GM10266 (cell line): ENCODE results near the gene CUL4B.
A peak's percentile ranks its signal among the peaks of the same experiment; 100 is the strongest.
"Not testable (repeated sequence)": the region's sequence is repeated elsewhere in the genome, so short reads cannot be mapped to it uniquely, and the experiment has no call there.

Source experiments
- DNase-seq: peaks from one replicate; pipeline ENCODE4 v3.0.0; 2012; ENCODE audit errors: extremely low spot score
- TF ChIP-seq, protein P1 (sequence below): IDR thresholded peaks from 2 replicates; pipeline ENCODE4 v1.5.1; 2012; ENCODE audit warnings: mild to moderate bottlenecking, low read depth; ENCODE audit not compliant: control insufficient read depth, insufficient read depth; ENCODE audit errors: missing control alignments

The CUL4B gene

DNA sequence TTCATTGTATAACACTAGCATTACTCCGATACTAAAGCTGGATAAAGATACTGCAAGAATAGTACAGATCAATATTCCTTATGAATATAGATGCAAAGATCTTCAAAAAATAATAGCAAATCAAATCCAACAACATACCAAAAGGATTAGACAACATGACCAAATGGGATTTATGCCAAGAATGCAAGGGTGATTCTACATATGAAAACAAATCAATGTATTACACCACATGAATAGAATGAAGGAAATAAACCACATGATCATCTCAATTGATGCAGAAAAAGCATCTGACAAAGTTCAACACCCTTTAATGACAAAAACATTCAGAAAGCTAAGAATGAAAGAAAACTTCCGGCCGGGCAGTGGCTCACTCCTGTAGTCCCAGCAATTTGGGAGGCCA lies 42.8 kb downstream of the CUL4B start:
- DNase-seq = no peak
- TF ChIP-seq, protein P1, sequence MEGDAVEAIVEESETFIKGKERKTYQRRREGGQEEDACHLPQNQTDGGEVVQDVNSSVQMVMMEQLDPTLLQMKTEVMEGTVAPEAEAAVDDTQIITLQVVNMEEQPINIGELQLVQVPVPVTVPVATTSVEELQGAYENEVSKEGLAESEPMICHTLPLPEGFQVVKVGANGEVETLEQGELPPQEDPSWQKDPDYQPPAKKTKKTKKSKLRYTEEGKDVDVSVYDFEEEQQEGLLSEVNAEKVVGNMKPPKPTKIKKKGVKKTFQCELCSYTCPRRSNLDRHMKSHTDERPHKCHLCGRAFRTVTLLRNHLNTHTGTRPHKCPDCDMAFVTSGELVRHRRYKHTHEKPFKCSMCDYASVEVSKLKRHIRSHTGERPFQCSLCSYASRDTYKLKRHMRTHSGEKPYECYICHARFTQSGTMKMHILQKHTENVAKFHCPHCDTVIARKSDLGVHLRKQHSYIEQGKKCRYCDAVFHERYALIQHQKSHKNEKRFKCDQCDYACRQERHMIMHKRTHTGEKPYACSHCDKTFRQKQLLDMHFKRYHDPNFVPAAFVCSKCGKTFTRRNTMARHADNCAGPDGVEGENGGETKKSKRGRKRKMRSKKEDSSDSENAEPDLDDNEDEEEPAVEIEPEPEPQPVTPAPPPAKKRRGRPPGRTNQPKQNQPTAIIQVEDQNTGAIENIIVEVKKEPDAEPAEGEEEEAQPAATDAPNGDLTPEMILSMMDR = no peak

DNA sequence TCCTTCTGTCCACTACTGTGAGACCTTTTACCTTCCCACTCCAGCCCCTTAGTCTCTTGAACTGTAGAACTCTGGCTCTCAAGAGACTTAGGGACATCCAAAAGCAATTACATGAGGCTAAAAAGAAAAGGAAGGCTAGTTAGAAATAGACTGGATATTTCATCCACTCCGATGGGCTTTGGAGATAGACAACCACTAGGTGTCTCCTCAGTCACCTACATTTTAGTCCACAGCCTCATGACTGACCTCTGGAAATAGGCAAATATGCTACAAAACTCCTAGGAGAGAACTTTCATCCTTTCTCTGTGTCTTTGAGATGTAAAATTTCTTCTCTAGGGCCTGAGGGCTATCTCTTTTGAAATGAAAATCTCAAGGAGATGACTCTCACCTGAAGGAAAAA lies 46.5 kb downstream of the CUL4B start:
- peak; percentile 4 for DNase-seq
- TF ChIP-seq, protein P1 = peak; percentile 20

DNA sequence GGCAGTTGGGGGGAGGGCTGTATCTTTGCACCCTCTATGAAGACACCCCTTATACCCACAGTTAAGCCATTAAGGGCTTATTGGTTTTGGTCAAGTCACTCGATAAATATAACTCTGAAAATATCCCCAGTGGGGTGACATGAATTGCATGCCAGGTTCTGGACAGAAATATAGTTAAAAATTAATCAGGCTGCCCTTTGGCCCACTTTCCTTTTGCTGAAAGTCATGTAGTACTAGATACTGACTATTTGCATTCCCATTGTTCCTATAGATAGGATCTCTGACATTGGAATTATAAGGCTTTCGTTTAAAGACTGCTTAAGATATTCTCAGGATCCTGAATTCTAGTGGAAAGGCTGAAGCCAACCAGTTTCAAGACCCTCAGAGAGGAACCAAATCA lies 48.1 kb downstream of the CUL4B start:
- TF ChIP-seq, protein P1 = no peak
- no peak for DNase-seq

DNA sequence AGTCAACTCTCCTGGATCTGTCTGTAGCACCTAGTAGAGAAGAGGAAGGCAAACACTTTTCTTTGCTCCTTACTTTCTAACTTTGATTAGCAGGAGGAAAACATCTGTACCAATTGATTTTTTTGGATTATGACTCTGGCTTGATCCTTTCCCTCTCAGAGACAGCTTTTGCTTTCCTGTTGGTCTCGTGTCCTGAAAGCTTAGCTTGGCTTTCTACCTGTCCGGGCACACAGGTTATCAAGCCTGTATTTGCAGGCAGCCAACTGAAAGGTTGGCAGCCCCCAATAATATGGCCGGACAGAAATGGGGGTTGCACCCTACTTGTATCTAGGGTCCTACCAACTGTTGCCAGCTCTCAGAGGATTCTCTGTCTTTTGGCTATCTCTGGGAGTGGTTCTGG lies 48.5 kb downstream of the CUL4B start:
- DNase-seq = no peak
- TF ChIP-seq, protein P1 = no peak

DNA sequence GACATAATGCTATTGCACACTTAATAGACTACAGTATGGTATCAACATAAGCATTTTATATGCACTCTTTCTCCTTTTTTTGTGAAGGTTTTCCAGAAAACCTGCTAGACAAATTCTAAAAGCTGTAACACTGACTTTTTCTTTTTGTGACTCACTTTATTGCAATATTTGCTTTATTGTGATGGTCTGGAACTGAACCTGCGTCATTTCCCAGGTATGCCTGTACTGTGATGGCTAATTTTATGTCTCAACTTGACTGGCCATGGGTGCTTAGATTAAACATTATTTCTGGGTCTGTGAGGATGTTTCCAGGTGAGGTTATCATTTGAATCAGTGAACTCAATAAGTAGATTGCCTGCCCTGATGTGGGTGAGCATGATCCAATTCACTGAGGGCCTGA lies 56.2 kb downstream of the CUL4B start:
- DNase-seq = no peak
- TF ChIP-seq, protein P1 = no peak

DNA sequence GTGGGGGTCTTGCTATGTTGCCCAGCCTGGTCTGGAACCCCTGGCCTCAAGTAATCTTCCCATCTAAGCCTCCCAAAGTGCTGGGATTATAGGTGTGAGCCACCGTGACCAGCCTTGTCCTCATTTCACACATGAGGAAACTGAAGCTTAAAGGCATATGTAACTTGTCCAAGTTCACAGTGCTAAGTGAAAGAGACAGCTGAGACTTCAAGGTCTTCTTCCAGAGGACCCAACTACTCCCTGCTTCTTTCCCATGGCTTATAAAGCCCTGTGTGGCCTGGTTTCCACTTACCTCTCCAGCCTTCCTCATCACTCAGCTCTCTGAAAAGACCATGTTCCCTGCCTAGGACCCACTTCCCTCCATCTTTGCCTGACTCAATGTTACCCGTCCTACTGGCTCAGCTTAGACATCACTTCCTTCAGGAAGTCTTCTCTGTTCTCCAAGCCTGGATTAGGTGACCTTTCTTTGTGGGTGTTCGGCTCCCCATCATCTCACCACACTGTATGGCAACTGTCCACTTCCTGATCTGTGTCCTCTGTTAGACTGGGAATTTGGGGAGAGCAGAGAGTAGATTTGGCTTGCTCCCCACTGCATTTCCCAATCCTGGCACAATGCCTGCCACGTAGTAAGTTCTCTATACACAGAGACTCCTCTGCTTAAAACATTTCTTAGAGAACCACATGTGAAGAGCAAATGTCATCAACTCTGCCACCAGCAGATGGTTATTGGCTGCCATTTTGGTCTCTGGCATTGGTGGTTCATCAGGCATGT lies 61.3 kb downstream of the CUL4B start:
- TF ChIP-seq, protein P1 = no peak

DNA sequence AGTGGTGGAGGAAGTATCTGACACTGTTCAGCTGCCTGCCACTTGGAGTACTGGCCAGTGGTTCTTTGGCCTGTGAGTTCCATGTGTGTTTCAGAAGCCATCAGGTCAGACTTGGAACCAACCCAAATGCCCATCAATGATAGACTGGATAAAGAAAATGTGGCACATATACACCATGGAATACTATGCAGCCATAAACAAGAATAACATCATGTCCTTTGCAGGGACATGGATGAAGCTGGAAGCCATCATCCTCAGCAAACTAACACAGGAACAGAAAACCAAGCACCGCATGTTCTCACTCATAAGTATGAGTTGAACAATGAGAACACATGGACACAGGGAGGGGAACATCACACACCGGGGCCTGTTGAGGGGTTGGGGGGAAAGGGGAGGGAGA lies 70.6 kb downstream of the CUL4B start:
- DNase-seq = not testable (repeated sequence)

More for the DNA sequence above, 61.3 kb downstream of the CUL4B start:
- DNase-seq = no peak

DNA sequence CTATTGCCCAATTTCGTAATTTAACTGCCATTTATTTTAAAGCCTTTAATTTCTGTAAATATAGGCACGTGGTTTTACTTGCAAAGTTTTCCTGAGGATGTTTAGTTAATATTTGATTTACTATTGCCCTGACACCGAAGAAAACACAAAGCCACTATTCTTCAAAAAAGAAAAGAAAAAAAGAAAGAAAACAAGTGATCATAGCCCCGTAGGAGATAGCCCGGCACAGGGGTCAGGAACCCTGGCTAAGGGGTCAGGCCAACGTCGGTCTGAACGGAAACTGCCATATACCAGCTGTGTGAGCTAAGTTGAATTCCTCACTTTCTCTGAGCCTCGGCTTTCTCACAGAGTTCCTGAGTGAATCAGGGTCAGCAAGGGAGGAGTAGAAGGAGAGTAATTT lies 74.0 kb downstream of the CUL4B start:
- TF ChIP-seq, protein P1 = no peak
- no peak for DNase-seq
